HCT116 (cell line): ENCODE data around the gene ALDH3A2. TPM values are rescaled to one million over a fixed set of nuclear protein-coding genes. Genes with fewer than 3 reads are reported as not detected.

ENCODE experiments used
- ATAC-seq: fragments of 200-7000 bp; cut with Tn5 transposase; 2 replicates; pipeline ENCODE4 v1.9.1; 2020; ENCODE audit warnings: mild to moderate bottlenecking, moderate library complexity
- BruUV-seq: library from RNA; stranded (reverse); fragments of 400-500 nt; replicated peaks from 2 replicates; lab custom pipeline; 2021; lab: Mats Ljungman, UMichigan
- CTCF ChIA-PET: fragments of 300-600 bp; sonication (Branson Sonifier 250); formaldehyde crosslinking; loops from one replicate; lab custom pipeline; 2021; ENCODE audit warnings: antibody characterized with exemption; lab: Charles Lee
- POLR2A ChIA-PET: fragments of 300-600, 350-600 bp; sonication (Branson Sonifier 250); formaldehyde crosslinking; loops from one replicate; lab custom pipeline; 2021; ENCODE audit warnings: antibody characterized with exemption; lab: Charles Lee
- RAD21 ChIA-PET, 2 experiments: fragments of 300-600 bp; sonication (Branson Sonifier 250); formaldehyde crosslinking; loops; one replicate each; lab custom pipeline; 2023; ENCODE audit warnings: low total read pairs in 2 of 2; ENCODE audit not compliant: uncharacterized antibody in 2 of 2, unreplicated experiment in 2 of 2, low non-redundant PET in 1 of 2; lab: Charles Lee
- DNase-seq: peaks from one replicate; pipeline ENCODE4 v3.0.0-alpha.2; 2010; ENCODE audit warnings: low read depth, low spot score
- H2AFZ ChIP-seq: fragments of 200-600 bp; shearing (Covaris generic), sonication (generic); 2 replicates; pipeline ENCODE4 v1.6.1; 2017; ENCODE audit warnings: low read depth, mixed run types, mixed read lengths, antibody characterized with exemption, low read length; ENCODE audit not compliant: poor library complexity, severe bottlenecking
- H3K27ac ChIP-seq: 2 replicates; pipeline ENCODE4 v1.5.1; 2012; ENCODE audit warnings: low read depth, low read length
- H3K27me3 ChIP-seq: fragments of 200-600 bp; sonication (generic); 2 replicates; pipeline ENCODE4 v1.6.1; 2016; ENCODE audit warnings: mixed run types, low read length, mixed read lengths; ENCODE audit not compliant: insufficient read depth
- H3K36me3 ChIP-seq, 2 experiments: fragments of 200-500 bp in 1 of 2; fragments of 200-600 bp in 1 of 2; sonication (Bioruptor generic) in 1 of 2; sonication (generic) in 1 of 2; 2 replicates each; pipeline versions ENCODE4 v1.5.1 to v1.6.1; 2014 to 2016; ENCODE audit warnings: low read length in 2 of 2, inconsistent platforms in 1 of 2, mixed read lengths in 1 of 2, mixed run types in 1 of 2; ENCODE audit not compliant: insufficient read depth in 2 of 2, control insufficient read depth in 1 of 2
- H3K4me1 ChIP-seq, 2 experiments: fragments of 200-600 bp in 1 of 2; sonication (generic) in 1 of 2; 2 replicates each; pipeline versions ENCODE4 v1.5.1 to v1.6.1; 2012 to 2017; ENCODE audit warnings: low read length in 2 of 2, inconsistent platforms in 1 of 2, mild to moderate bottlenecking in 1 of 2, mixed read lengths in 1 of 2, mixed run types in 1 of 2, moderate library complexity in 1 of 2; ENCODE audit not compliant: insufficient read depth in 2 of 2, control insufficient read depth in 1 of 2
- H3K4me2 ChIP-seq: fragments of 200-600 bp; sonication (generic); 2 replicates; pipeline ENCODE4 v1.6.1; 2017; ENCODE audit warnings: mixed run types, low read length, mixed read lengths
- H3K4me3 ChIP-seq, 2 experiments: fragments of 200-600 bp in 1 of 2; sonication (generic) in 1 of 2; replicated peaks in 1 of 2; 2 replicates each; pipeline ENCODE4 v1.5.1; 2011 to 2016; ENCODE audit warnings: low read length in 2 of 2, control low read depth in 1 of 2, low read depth in 1 of 2, mild to moderate bottlenecking in 1 of 2, mixed read lengths in 1 of 2, mixed run types in 1 of 2
- H3K79me2 ChIP-seq: fragments of 200-600 bp; sonication (generic); 2 replicates; pipeline ENCODE4 v1.6.1; 2017; ENCODE audit warnings: mild to moderate bottlenecking, mixed run types, low read length, moderate library complexity, mixed read lengths; ENCODE audit not compliant: insufficient read depth
- H3K9ac ChIP-seq: fragments of 200-600 bp; sonication (generic); 2 replicates; pipeline ENCODE4 v1.6.1; 2016; ENCODE audit warnings: low read length, mixed read lengths
- H3K9me2 ChIP-seq: fragments of 200-600 bp; sonication (generic), shearing (Covaris generic); 2 replicates; pipeline ENCODE4 v1.6.1; 2017; ENCODE audit warnings: mixed run types, mild to moderate bottlenecking, moderate library complexity; ENCODE audit not compliant: insufficient read depth
- H3K9me3 ChIP-seq, 2 experiments: fragments of 200-500 bp in 1 of 2; fragments of 200-600 bp in 1 of 2; sonication (Bioruptor generic) in 1 of 2; sonication (generic) in 1 of 2; 2 replicates each; pipeline ENCODE4 v1.6.1; 2014 to 2017; ENCODE audit warnings: low read length in 2 of 2, mixed read lengths in 2 of 2, inconsistent platforms in 1 of 2, low read depth in 1 of 2, mild to moderate bottlenecking in 1 of 2, mixed run types in 1 of 2, moderate library complexity in 1 of 2; ENCODE audit not compliant: control insufficient read depth in 1 of 2, insufficient read depth in 1 of 2
- H4K20me1 ChIP-seq: fragments of 200-600 bp; sonication (generic), shearing (Covaris generic); 2 replicates; pipeline ENCODE4 v1.6.1; 2017; ENCODE audit warnings: mixed run types, mild to moderate bottlenecking, moderate library complexity; ENCODE audit not compliant: insufficient read depth
- CBX3 ChIP-seq: IDR thresholded peaks from 2 replicates; pipeline ENCODE4 v1.6.1; 2012; ENCODE audit warnings: low read depth
- CEBPB ChIP-seq: IDR thresholded peaks from 2 replicates; pipeline ENCODE4 v1.6.1; 2012; ENCODE audit warnings: low read depth
- EGR1 ChIP-seq: IDR thresholded peaks from 2 replicates; pipeline ENCODE4 v1.6.1; 2012; ENCODE audit warnings: low read depth
- EZH2 ChIP-seq: fragments of 200-600 bp; sonication (generic); IDR thresholded peaks from 2 replicates; pipeline ENCODE4 v1.6.1; 2017; ENCODE audit warnings: antibody characterized with exemption, mixed run types
- FOSL1 ChIP-seq: IDR thresholded peaks from 2 replicates; pipeline ENCODE4 v1.6.1; 2012; ENCODE audit warnings: low read depth
- JUND ChIP-seq: IDR thresholded peaks from 2 replicates; pipeline ENCODE4 v1.6.1; 2012
- POLR2AphosphoS5 ChIP-seq: IDR thresholded peaks from 2 replicates; pipeline ENCODE4 v1.6.1; 2011; ENCODE audit warnings: mild to moderate bottlenecking, low read depth, low read length, moderate library complexity
- RAD21 ChIP-seq: IDR thresholded peaks from 2 replicates; pipeline ENCODE4 v1.6.1; 2012; ENCODE audit warnings: low read depth, mild to moderate bottlenecking
- REST ChIP-seq: IDR thresholded peaks from 2 replicates; pipeline ENCODE4 v1.6.1; 2012; ENCODE audit warnings: low read depth
- SIN3A ChIP-seq: IDR thresholded peaks from 2 replicates; pipeline ENCODE4 v1.6.1; 2012; ENCODE audit warnings: low read depth
- SP1 ChIP-seq: IDR thresholded peaks from 2 replicates; pipeline ENCODE4 v1.6.1; 2012; ENCODE audit warnings: low read depth
- TCF7L2 ChIP-seq: IDR thresholded peaks from 2 replicates; pipeline ENCODE4 v1.7.0; 2011; ENCODE audit warnings: borderline replicate concordance, inconsistent platforms; ENCODE audit not compliant: insufficient read depth, insufficient read length; ENCODE audit errors: extremely low read depth
- ZFX ChIP-seq: fragments of 450-650 bp; IDR thresholded peaks from 2 replicates; pipeline ENCODE4 v1.6.1; 2017
- intact Hi-C: fragments of 100-400 bp; cut with micrococcal nuclease; formaldehyde crosslinking; loops from 2 replicates; pipeline ENCODE4 v1.10.0; 2022
- total RNA-seq: library from RNA; stranded (reverse); gene quantifications from one replicate; pipeline ENCODE4 v1.2.1, GENCODE V29; 2021; ENCODE audit not compliant: unreplicated experiment
- TF ChIP-seq, protein P1 (sequence below): IDR thresholded peaks from 2 replicates; pipeline ENCODE4 v1.6.1; 2011; ENCODE audit warnings: mild to moderate bottlenecking, low read length, moderate library complexity; ENCODE audit not compliant: insufficient replicate concordance; ENCODE audit errors: extremely low read depth
- TF ChIP-seq, protein P2 (sequence below): IDR thresholded peaks from 2 replicates; pipeline ENCODE4 v1.6.1; 2012
- TF ChIP-seq, protein P3 (sequence below): IDR thresholded peaks from 2 replicates; pipeline ENCODE4 v1.6.1; 2012

ALDH3A2 gene
- total RNA-seq, 1 experiment from 2014 or later, result 86.8 TPM

DNA sequence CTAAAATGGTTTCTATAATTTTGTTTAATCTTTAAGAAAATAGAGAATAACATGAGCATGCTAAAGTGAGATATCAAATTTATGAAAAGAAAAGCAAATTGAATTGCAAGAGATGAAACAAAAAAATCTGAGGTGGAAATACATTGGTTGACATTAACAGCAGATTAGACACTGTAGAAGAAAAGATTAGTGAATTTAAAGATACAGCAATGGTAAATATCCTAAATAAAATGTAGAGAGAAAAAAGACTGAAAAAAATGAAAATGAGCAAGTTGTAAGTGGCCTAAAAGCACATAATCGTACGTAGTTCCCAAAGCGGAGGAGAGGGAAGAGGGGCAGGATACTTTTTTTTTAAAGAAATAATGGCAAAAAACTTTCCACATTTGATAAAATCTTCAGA, 30.5 kb upstream of the ALDH3A2 start:
- POLR2A ChIA-PET, result no interaction called here
- no peak for ATAC-seq
- no peak overlapping the region for H2AFZ ChIP-seq
- no peak overlapping the region for H3K9ac ChIP-seq
- no peak overlapping the region for H3K4me3 ChIP-seq
- BruUV-seq, result no TSS peak
- RAD21 ChIA-PET, result no interaction called here
- H3K27me3 ChIP-seq, result no peaks in the 10 kb centered on the region
- no peak overlapping the region for H3K4me2 ChIP-seq
- H4K20me1 ChIP-seq, result no peaks in the 10 kb centered on the region
- intact Hi-C loops, result no loop called here
- H3K4me1 ChIP-seq, result no peaks in the 10 kb centered on the region
- DNase-seq, result no peak
- CTCF ChIA-PET, result no interaction called here
- H3K27ac ChIP-seq, result no peak overlapping the region
- no peaks in the 10 kb centered on the region for H3K79me2 ChIP-seq
- H3K9me2 ChIP-seq, result no peaks in the 10 kb centered on the region
- no peaks in the 10 kb centered on the region for H3K36me3 ChIP-seq
- TF ChIP-seq EGR1 (no peak), JUND (no peak), TCF7L2 (no peak)
- H3K9me3 ChIP-seq, result peaks cover 9 to 16% of the 10 kb centered on the region in 2 experiments; a peak in 2 of 4 replicates

- ATAC-seq (no peak), DNase-seq (no peak)
- Histone ChIP-seq H2AFZ (no peak overlapping the region), H3K4me1 (no peaks in the 10 kb centered on the region), H3K9ac (no peak overlapping the region), H3K9me2 (no peaks in the 10 kb centered on the region), H3K79me2 (no peaks in the 10 kb centered on the region), H3K9me3 (peaks cover 9 to 16% of the 10 kb centered on the region in 2 experiments; a peak in 2 of 4 replicates), H3K27ac (no peak overlapping the region), H4K20me1 (no peaks in the 10 kb centered on the region), H3K27me3 (no peaks in the 10 kb centered on the region), H3K4me2 (no peak overlapping the region), H3K36me3 (no peaks in the 10 kb centered on the region), H3K4me3 (no peak overlapping the region)
- RAD21 ChIA-PET, result no interaction called here
- CTCF ChIA-PET, result no interaction called here
- POLR2A ChIA-PET, result no interaction called here
- intact Hi-C loops, result no loop called here
- no TSS peak for BruUV-seq
- TF ChIP-seq ZFX (no peak), TCF7L2 (no peak), REST (no peak), CEBPB (no peak), POLR2AphosphoS5 (no peak), SIN3A (no peak), EZH2 (no peak), RAD21 (no peak), EGR1 (no peak), SP1 (no peak), FOSL1 (no peak), CBX3 (no peak)
- TF ChIP-seq, protein P1, sequence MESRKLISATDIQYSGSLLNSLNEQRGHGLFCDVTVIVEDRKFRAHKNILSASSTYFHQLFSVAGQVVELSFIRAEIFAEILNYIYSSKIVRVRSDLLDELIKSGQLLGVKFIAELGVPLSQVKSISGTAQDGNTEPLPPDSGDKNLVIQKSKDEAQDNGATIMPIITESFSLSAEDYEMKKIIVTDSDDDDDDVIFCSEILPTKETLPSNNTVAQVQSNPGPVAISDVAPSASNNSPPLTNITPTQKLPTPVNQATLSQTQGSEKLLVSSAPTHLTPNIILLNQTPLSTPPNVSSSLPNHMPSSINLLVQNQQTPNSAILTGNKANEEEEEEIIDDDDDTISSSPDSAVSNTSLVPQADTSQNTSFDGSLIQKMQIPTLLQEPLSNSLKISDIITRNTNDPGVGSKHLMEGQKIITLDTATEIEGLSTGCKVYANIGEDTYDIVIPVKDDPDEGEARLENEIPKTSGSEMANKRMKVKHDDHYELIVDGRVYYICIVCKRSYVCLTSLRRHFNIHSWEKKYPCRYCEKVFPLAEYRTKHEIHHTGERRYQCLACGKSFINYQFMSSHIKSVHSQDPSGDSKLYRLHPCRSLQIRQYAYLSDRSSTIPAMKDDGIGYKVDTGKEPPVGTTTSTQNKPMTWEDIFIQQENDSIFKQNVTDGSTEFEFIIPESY, result no peak
- TF ChIP-seq, protein P2, sequence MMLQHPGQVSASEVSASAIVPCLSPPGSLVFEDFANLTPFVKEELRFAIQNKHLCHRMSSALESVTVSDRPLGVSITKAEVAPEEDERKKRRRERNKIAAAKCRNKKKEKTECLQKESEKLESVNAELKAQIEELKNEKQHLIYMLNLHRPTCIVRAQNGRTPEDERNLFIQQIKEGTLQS, result no peak
- TF ChIP-seq, protein P3, sequence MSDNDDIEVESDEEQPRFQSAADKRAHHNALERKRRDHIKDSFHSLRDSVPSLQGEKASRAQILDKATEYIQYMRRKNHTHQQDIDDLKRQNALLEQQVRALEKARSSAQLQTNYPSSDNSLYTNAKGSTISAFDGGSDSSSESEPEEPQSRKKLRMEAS, result no peak
Observed at GRCh38 chr17:19619705-19620325, 28.7 kb upstream of the ALDH3A2 start.
